ENCODE data around the gene TRAT1.
"Not testable (repeated sequence)": the region's sequence is repeated elsewhere in the genome, so short reads cannot be mapped to it uniquely, and the experiment has no call there.

TRAT1 gene

GRCh38 chr3:108804437-108804836, 18.1 kb upstream of the TRAT1 start:
- TF ChIP-seq, protein P1, sequence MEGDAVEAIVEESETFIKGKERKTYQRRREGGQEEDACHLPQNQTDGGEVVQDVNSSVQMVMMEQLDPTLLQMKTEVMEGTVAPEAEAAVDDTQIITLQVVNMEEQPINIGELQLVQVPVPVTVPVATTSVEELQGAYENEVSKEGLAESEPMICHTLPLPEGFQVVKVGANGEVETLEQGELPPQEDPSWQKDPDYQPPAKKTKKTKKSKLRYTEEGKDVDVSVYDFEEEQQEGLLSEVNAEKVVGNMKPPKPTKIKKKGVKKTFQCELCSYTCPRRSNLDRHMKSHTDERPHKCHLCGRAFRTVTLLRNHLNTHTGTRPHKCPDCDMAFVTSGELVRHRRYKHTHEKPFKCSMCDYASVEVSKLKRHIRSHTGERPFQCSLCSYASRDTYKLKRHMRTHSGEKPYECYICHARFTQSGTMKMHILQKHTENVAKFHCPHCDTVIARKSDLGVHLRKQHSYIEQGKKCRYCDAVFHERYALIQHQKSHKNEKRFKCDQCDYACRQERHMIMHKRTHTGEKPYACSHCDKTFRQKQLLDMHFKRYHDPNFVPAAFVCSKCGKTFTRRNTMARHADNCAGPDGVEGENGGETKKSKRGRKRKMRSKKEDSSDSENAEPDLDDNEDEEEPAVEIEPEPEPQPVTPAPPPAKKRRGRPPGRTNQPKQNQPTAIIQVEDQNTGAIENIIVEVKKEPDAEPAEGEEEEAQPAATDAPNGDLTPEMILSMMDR (IDR thresholded peaks at IDR 0.05), result no peak
- H3K36me3 ChIP-seq, result no peaks in the 10 kb centered on the region
- H3K27ac ChIP-seq, result no peak overlapping the region
- H3K27me3 ChIP-seq, result no peaks in the 10 kb centered on the region
- H3K9me3 ChIP-seq, result no peaks in the 10 kb centered on the region
- no peak overlapping the region for H3K4me3 ChIP-seq (ENCODE audit: low read depth in 1 of 2, low read length in 1 of 2)
- no peaks in the 10 kb centered on the region for H3K4me1 ChIP-seq (ENCODE audit: control insufficient read depth in 1 of 2, insufficient read depth in 1 of 2, low read depth in 1 of 2, low read length in 1 of 2)

GRCh38 chr3:108804966-108805365, 17.6 kb upstream of the TRAT1 start:
- no peaks in the 10 kb centered on the region for H3K27me3 ChIP-seq
- H3K4me3 ChIP-seq (ENCODE audit: low read depth in 1 of 2, low read length in 1 of 2), result no peak overlapping the region
- H3K36me3 ChIP-seq, result no peaks in the 10 kb centered on the region
- H3K27ac ChIP-seq, result no peak overlapping the region
- H3K9me3 ChIP-seq, result no peaks in the 10 kb centered on the region
- TF ChIP-seq, protein P1 (IDR thresholded peaks at IDR 0.05), result no peak
- no peaks in the 10 kb centered on the region for H3K4me1 ChIP-seq (ENCODE audit: control insufficient read depth in 1 of 2, insufficient read depth in 1 of 2, low read depth in 1 of 2, low read length in 1 of 2)

DNA sequence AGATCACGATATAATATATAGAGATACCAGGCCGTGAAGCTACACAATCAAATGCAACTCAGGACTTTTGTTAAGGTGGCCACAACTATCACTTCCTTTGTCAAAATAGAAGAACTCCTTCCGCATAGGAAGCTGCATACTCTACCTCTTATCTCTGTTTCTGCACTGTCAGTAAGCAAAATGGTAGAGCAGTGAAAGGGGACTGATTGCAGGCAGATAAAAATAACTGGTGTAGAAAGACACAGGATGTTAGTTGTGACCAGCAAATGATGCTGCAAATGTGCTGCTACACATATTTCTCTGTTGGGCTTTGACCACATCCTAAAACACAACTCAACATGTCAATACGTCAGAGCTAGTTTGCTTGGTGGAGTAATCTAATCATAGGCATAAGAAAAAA, 16.3 kb upstream of the TRAT1 start:
- Histone ChIP-seq H3K9me3 (no peaks in the 10 kb centered on the region), H3K36me3 (no peaks in the 10 kb centered on the region), H3K4me1 (ENCODE audit: control insufficient read depth in 1 of 2, insufficient read depth in 1 of 2, low read depth in 1 of 2, low read length in 1 of 2) (no peaks in the 10 kb centered on the region), H3K27ac (no peak overlapping the region), H3K4me3 (ENCODE audit: low read depth in 1 of 2, low read length in 1 of 2) (no peak overlapping the region), H3K27me3 (no peaks in the 10 kb centered on the region)
- TF ChIP-seq, protein P1 (IDR thresholded peaks at IDR 0.05), result no peak

GRCh38 chr3:108818404-108818803, 4.2 kb upstream of the TRAT1 start:
- H3K4me3 ChIP-seq (ENCODE audit: low read depth in 1 of 2, low read length in 1 of 2), result no peak overlapping the region
- TF ChIP-seq, protein P1 (IDR thresholded peaks at IDR 0.05), result no peak
- no peaks in the 10 kb centered on the region for H3K27me3 ChIP-seq
- H3K27ac ChIP-seq, result no peak overlapping the region
- no peaks in the 10 kb centered on the region for H3K9me3 ChIP-seq
- H3K4me1 ChIP-seq (ENCODE audit: control insufficient read depth in 1 of 2, insufficient read depth in 1 of 2, low read depth in 1 of 2, low read length in 1 of 2), result no peaks in the 10 kb centered on the region
- no peaks in the 10 kb centered on the region for H3K36me3 ChIP-seq

- H3K4me1 ChIP-seq (ENCODE audit: control insufficient read depth in 1 of 2, insufficient read depth in 1 of 2, low read depth in 1 of 2, low read length in 1 of 2), result no peaks in the 10 kb centered on the region
- no peaks in the 10 kb centered on the region for H3K27me3 ChIP-seq
- H3K4me3 ChIP-seq (ENCODE audit: low read depth in 1 of 2, low read length in 1 of 2), result no peak overlapping the region
- TF ChIP-seq, protein P1 (IDR thresholded peaks at IDR 0.05), result no peak
- no peaks in the 10 kb centered on the region for H3K9me3 ChIP-seq
- H3K36me3 ChIP-seq, result no peaks in the 10 kb centered on the region
- no peak overlapping the region for H3K27ac ChIP-seq
Observed at GRCh38 chr3:108820586-108820985, 2.0 kb upstream of the TRAT1 start.

DNA sequence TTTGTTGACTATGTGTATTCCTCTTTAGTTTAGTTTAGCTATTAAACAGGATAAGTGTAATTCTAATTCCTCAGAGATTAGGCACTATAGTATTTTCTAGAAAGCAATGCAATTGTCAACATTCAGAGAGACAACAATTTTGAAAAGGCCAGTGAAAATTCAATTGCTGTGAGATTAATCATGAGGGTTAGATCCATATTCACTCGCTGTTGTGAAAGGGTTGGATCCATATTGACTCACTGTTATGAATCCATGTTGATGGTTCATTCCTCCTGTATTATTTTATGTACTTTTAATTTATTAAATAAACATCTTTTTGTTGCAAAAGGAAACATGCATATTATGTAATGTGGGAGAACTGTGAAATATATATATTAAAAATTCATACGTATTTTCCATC, 641 bp downstream of the TRAT1 start:
- no peaks in the 10 kb centered on the region for H3K9me3 ChIP-seq
- no peak overlapping the region for H3K27ac ChIP-seq
- no peak overlapping the region for H3K4me3 ChIP-seq (ENCODE audit: low read depth in 1 of 2, low read length in 1 of 2)
- H3K4me1 ChIP-seq (ENCODE audit: control insufficient read depth in 1 of 2, insufficient read depth in 1 of 2, low read depth in 1 of 2, low read length in 1 of 2), result no peaks in the 10 kb centered on the region
- no peaks in the 10 kb centered on the region for H3K27me3 ChIP-seq
- TF ChIP-seq, protein P1 (IDR thresholded peaks at IDR 0.05), result no peak
- H3K36me3 ChIP-seq, result no peaks in the 10 kb centered on the region

- not testable (repeated sequence) for H3K9me3 ChIP-seq; H3K27ac ChIP-seq; H3K36me3 ChIP-seq; H3K4me1 ChIP-seq (ENCODE audit: control insufficient read depth in 1 of 2, insufficient read depth in 1 of 2, low read depth in 1 of 2, low read length in 1 of 2); H3K4me3 ChIP-seq (ENCODE audit: low read depth in 1 of 2, low read length in 1 of 2); H3K27me3 ChIP-seq
Observed at GRCh38 chr3:108823803-108824202, 1.2 kb downstream of the TRAT1 start.

Measured in neutrophil (primary cell).